ENCODE data around the gene ZNF429.

DNA sequence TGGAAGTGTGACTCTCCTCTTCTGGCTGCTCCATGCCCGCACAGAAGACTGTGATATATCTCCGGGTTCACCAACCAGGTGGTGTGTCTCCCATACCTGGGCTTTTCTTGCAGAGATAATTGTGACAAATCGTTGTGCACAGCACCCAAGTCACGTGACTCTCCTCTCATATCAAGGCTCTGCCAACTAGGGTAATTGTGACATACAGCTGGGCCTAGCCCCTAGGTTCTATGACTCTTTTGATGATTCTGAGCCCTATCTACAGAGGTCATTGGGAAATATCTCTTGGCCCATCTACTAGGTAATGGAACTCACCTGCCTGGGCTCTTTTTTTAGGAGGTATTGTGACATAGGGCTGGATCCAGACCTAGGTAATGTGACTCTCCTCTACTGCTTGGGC, 89.8 kb downstream of the ZNF429 start:
- TF ChIP-seq, protein P1, sequence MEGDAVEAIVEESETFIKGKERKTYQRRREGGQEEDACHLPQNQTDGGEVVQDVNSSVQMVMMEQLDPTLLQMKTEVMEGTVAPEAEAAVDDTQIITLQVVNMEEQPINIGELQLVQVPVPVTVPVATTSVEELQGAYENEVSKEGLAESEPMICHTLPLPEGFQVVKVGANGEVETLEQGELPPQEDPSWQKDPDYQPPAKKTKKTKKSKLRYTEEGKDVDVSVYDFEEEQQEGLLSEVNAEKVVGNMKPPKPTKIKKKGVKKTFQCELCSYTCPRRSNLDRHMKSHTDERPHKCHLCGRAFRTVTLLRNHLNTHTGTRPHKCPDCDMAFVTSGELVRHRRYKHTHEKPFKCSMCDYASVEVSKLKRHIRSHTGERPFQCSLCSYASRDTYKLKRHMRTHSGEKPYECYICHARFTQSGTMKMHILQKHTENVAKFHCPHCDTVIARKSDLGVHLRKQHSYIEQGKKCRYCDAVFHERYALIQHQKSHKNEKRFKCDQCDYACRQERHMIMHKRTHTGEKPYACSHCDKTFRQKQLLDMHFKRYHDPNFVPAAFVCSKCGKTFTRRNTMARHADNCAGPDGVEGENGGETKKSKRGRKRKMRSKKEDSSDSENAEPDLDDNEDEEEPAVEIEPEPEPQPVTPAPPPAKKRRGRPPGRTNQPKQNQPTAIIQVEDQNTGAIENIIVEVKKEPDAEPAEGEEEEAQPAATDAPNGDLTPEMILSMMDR (IDR thresholded peaks at IDR 0.05 in 4 of 5, conservative IDR thresholded peaks at IDR 0.05 in 1 of 5): no peak
- no peak for TF ChIP-seq POLR2A (IDR thresholded peaks at IDR 0.05)

Measured in gastrocnemius medialis (tissue), 4 donors.